ENCODE data around the gene CTPS2.

DNA sequence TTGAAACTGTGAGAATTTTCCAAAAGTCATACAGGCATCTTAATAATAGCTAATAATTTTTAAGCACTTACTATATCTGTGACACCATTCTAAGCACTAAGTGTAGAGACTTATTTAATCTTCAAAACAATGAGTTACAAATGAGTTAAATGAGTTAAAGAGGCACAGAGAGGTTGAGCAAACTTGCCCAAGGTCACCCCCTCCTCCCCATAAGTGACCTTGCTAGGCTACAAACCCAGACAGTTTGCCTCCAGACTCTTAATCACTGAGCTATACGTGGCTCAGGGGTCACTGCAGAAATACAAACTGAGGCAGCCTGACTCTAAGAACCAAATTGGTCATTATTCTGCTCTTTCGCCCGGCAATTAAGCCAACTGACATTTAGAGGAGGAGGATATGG lies 15.5 kb downstream of the CTPS2 start:
- TF ChIP-seq, protein P1, sequence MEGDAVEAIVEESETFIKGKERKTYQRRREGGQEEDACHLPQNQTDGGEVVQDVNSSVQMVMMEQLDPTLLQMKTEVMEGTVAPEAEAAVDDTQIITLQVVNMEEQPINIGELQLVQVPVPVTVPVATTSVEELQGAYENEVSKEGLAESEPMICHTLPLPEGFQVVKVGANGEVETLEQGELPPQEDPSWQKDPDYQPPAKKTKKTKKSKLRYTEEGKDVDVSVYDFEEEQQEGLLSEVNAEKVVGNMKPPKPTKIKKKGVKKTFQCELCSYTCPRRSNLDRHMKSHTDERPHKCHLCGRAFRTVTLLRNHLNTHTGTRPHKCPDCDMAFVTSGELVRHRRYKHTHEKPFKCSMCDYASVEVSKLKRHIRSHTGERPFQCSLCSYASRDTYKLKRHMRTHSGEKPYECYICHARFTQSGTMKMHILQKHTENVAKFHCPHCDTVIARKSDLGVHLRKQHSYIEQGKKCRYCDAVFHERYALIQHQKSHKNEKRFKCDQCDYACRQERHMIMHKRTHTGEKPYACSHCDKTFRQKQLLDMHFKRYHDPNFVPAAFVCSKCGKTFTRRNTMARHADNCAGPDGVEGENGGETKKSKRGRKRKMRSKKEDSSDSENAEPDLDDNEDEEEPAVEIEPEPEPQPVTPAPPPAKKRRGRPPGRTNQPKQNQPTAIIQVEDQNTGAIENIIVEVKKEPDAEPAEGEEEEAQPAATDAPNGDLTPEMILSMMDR (IDR thresholded peaks at IDR 0.05): no peak
- TF ChIP-seq POLR2A (IDR thresholded peaks at IDR 0.05): no peak

Measured in thyroid gland (tissue), 4 donors.